Large intestine (tissue), 3 donors: ENCODE data around the gene FOXP1. TPM values are rescaled to one million over a fixed set of nuclear protein-coding genes. Genes with fewer than 3 reads are reported as not detected.

Source experiments
- DNase-seq, 2 donors: peaks; one replicate each; pipeline versions ENCODE4 v3.0.0 to v3.0.0-alpha.2; 2013
- H3K27ac ChIP-seq: one replicate; pipeline ENCODE4 v1.5.1; 2013; ENCODE audit warnings: low read length
- H3K27me3 ChIP-seq: 2 replicates; pipeline ENCODE4 v1.6.1; 2013; ENCODE audit warnings: low read length; ENCODE audit not compliant: control insufficient read depth, insufficient read depth
- H3K36me3 ChIP-seq: 2 replicates; pipeline ENCODE4 v1.6.1; 2013; ENCODE audit warnings: low read length; ENCODE audit not compliant: control insufficient read depth, insufficient read depth
- H3K4me1 ChIP-seq: one replicate; pipeline ENCODE4 v1.6.1; 2013; ENCODE audit warnings: low read length; ENCODE audit not compliant: control insufficient read depth, insufficient read depth
- H3K4me3 ChIP-seq: one replicate; pipeline ENCODE4 v1.5.1; 2013; ENCODE audit warnings: low read length
- H3K9me3 ChIP-seq: one replicate; pipeline ENCODE4 v1.6.1; 2013; ENCODE audit warnings: mild to moderate bottlenecking, low read depth, low read length, moderate library complexity; ENCODE audit not compliant: control insufficient read depth
- WGBS: methylation state at CpG from one replicate; pipeline ENCODE4 v1.1.5; 2013; ENCODE audit warnings: low lambda C conversion rate; ENCODE audit not compliant: insufficient coverage; 5-methylcytosine and 5-hydroxymethylcytosine counted together
- polyA plus RNA-seq: library from polyadenylated mRNA; unstranded; fragments of 120-200 nt; gene quantifications from one replicate; pipeline ENCODE4 v1.2.1, GENCODE V29; 2013

The FOXP1 gene
- polyA plus RNA-seq, 1 donor = 64.1 TPM

GRCh38 chr3:71591101-71591500, 7.6 kb upstream of the FOXP1 start:
- no peaks in the 10 kb centered on the region for H3K36me3 ChIP-seq
- no peak overlapping the region for H3K27ac ChIP-seq
- WGBS = no CpG with 5 or more reads among the region's 2 CpGs
- H3K9me3 ChIP-seq = no peaks in the 10 kb centered on the region
- H3K4me3 ChIP-seq = no peak overlapping the region
- no peaks in the 10 kb centered on the region for H3K4me1 ChIP-seq
- DNase-seq = no peak
- H3K27me3 ChIP-seq = no peaks in the 10 kb centered on the region

DNA sequence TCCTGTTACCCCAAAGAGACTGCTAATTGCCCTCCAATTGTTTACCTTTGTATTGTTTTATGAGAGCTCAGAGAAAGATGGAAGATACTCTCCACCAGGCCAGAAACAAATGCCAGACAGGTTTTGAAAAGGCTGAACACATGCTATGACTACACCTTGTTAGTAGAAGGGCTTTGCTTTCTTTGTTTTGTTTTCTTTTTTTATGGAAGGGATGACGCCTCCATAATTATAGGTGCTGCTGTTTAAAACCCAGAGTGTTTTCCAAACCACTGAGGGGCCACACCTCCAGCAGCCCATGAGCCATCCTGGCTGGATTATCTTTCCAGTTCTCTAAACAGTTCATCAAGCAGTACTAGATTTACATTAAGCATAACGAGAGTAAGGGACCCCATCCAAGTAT, 5.6 kb upstream of the FOXP1 start:
- 80% methylated on average over 1 of the region's 2 CpGs for WGBS
- Histone ChIP-seq H3K9me3 (no peaks in the 10 kb centered on the region), H3K4me3 (no peak overlapping the region), H3K36me3 (no peaks in the 10 kb centered on the region), H3K4me1 (no peaks in the 10 kb centered on the region), H3K27ac (no peak overlapping the region), H3K27me3 (no peaks in the 10 kb centered on the region)
- DNase-seq = no peak

DNA sequence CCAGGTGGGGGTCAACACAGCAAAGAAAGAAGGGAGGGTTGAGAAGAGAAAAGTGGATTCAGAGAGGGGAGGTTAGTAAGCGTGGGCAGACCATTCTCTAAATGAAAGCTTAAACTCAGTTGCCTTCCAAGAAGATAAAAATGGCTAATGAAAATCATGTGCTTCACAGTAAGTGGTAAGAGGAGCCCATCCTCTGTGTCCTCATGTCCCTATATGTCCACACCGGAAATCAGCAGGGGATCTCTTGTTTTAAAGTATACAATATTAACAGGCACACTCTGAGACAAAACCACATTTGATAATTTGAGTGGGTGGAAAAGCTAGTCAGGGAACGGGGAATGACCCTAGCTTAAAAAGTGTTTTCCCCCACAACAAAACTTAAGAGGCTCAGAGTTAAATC, 4.4 kb upstream of the FOXP1 start:
- Histone ChIP-seq H3K4me3 (no peak overlapping the region), H3K27ac (no peak overlapping the region), H3K27me3 (no peaks in the 10 kb centered on the region), H3K4me1 (no peaks in the 10 kb centered on the region), H3K9me3 (no peaks in the 10 kb centered on the region), H3K36me3 (no peaks in the 10 kb centered on the region)
- WGBS = 92% methylated on average over 2 of the region's 3 CpGs
- DNase-seq = no peak

GRCh38 chr3:71586810-71587242, 3.3 kb upstream of the FOXP1 start:
- 73% methylated on average over 2 of the region's 5 CpGs for WGBS
- Histone ChIP-seq H3K27ac (no peak overlapping the region), H3K36me3 (no peaks in the 10 kb centered on the region), H3K4me3 (no peak overlapping the region), H3K27me3 (no peaks in the 10 kb centered on the region), H3K9me3 (peaks cover 5% of the 10 kb centered on the region), H3K4me1 (no peaks in the 10 kb centered on the region)
- no peak for DNase-seq

DNA sequence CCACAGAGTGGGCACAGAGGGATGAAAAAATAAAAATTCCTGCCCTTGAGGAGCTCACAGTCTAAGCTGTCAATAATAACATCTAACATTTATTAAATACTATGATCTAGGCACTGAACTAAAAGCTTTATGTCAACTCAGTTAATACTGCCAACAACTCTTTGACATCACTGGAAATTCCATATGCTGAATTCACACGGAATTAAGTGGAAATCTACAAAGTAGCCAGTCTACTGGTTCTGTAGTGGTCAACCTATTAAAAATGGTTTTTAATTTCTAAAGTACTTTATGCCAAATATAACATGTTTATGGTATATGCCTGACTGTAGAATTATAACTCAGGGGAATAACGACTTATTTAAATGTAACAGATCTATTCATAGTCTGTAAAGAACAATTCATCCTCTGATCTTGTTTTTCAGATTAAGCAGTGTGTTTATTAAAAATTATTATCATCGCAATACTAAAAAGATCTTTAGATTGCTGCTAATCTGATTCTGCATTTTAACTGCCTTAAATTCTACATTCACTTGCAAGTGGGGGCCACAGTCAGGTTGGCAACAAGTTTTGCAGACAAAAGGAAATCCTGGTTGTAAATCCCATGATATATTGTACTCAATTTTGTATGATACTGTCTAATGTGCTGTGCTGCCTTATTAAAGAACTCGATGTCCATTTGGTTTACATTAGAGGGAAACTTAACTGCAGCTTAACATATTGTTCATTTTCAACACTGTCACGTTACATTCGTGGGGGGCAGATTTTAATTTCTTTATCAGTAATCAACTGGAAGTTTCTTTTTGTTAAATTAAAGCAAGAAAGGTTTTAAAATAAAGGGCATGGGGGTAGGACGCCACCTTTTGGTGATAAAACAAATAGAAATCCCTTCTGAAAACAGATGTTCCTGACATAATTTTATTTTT, 2.6 kb upstream of the FOXP1 start:
- Histone ChIP-seq H3K4me1 (no peaks in the 10 kb centered on the region), H3K9me3 (peaks cover 5% of the 10 kb centered on the region), H3K27me3 (peaks cover 2% of the 10 kb centered on the region), H3K27ac (no peak overlapping the region), H3K36me3 (no peaks in the 10 kb centered on the region), H3K4me3 (no peak overlapping the region)
- DNase-seq = peak in 1 of 2 donors; percentile 46
- 37% methylated on average over 5 of the region's 7 CpGs for whole genome bisulfite sequencing

DNA sequence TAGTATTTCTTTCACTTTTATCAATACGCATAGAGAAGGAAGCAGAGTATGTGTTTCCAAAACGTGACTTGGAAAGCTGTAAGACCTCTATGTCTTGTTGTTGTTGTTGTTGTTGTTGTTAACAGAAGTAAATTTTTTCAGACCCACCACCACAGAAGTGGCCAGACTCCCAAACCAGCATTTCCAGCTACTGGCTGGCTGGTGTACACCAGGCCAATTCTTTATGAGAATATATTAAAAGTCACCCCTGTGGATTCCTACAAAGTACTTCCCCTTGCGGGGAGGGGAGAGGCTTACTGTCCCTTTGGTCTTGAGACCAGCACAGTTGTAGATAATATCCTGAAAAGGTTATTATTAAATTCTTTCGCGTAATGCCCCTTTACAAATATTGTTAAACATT, 1.6 kb upstream of the FOXP1 start:
- Histone ChIP-seq H3K27ac (peak overlapping the region; percentile 98), H3K36me3 (no peaks in the 10 kb centered on the region), H3K27me3 (peaks cover 2% of the 10 kb centered on the region), H3K9me3 (peaks cover 5% of the 10 kb centered on the region), H3K4me1 (no peaks in the 10 kb centered on the region), H3K4me3 (no peak overlapping the region)
- 60% methylated on average over 1 of the region's 5 CpGs for WGBS
- DNase-seq = peak in 1 of 2 donors; percentile 33

- no peaks in the 10 kb centered on the region for H3K36me3 ChIP-seq
- peak; percentile 61 to 82 for DNase-seq
- no peaks in the 10 kb centered on the region for H3K4me1 ChIP-seq
- H3K4me3 ChIP-seq = peak overlapping the region; percentile 86
- peaks cover 5% of the 10 kb centered on the region for H3K9me3 ChIP-seq
- peak overlapping the region; percentile 98 for H3K27ac ChIP-seq
- H3K27me3 ChIP-seq = peaks cover 2% of the 10 kb centered on the region
- WGBS = 0% methylated on average over 5 of the region's 18 CpGs
Observed at GRCh38 chr3:71584394-71585011, 975 bp upstream of the FOXP1 start.

DNA sequence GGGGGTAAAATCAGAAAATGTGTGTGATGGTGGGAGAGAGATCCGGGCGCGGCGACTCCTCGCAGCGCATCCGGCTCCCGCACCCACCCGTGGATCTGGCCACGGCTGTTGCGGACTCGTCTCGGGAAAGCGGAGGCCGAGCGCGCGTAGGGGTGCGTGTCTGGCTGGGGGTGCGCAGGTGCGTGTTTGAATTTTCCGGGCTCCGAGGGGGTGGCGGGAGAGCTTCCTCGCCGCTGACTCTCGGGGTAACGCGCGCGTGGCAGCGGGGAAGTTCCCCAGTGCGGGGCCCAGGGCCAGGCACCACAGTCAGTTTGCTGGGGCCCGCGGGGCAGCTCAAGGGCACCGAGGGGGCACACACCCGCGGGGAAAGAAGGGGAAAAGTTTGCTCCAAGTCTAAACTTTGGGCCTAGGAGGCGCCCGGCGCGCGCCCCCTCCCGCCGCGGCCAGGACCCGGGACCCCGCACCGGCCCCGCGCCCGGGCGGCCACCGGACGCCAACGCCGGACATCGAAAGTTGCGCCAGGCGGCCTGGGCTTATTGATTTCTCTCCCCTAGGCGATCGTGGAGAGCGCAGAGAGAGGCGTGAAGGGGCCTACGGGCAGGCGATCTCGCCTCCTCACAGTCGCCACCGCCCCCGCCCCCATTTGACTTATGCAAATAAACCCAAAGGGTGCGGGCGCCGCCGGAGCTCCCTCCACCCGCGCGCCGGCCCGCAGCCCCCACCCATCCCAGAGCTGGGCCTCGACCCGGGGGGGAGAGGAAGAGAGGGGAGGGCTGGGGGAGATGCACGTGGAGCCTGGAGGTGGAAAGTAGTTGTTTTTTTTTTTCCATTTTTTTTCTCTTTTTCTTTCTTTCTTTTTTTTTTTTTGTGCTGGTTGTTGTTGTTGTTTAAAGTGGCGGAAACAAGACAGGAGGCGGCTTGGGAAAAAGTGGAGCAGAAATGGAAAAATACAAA, 639 bp downstream of the FOXP1 start:
- Histone ChIP-seq H3K27ac (peak overlapping the region; percentile 98), H3K4me1 (no peaks in the 10 kb centered on the region), H3K9me3 (peaks cover 5% of the 10 kb centered on the region), H3K4me3 (peak overlapping the region; percentile 86), H3K36me3 (no peaks in the 10 kb centered on the region), H3K27me3 (peaks cover 2% of the 10 kb centered on the region)
- DNase-seq = peak; percentile 60 to 84
- WGBS = no CpG with 5 or more reads among the region's 84 CpGs

- Histone ChIP-seq H3K27me3 (peaks cover 2% of the 10 kb centered on the region), H3K4me3 (peak overlapping the region; percentile 86), H3K9me3 (peaks cover 5% of the 10 kb centered on the region), H3K27ac (peak overlapping the region; percentile 98), H3K4me1 (peaks cover 6% of the 10 kb centered on the region), H3K36me3 (no peaks in the 10 kb centered on the region)
- no CpG with 5 or more reads among the region's 59 CpGs for WGBS
- DNase-seq = peak in 1 of 2 donors; percentile 23
Observed at GRCh38 chr3:71582036-71582611, 1.4 kb downstream of the FOXP1 start.
